Left colon (tissue), 2 donors: ENCODE measurements around the gene H6PD. TPM values are rescaled to one million over a fixed set of nuclear protein-coding genes. Genes with fewer than 3 reads are reported as not detected.

Experiments
- ATAC-seq: fragments of 200-7000 bp; cut with Tn5 transposase; one replicate; pipeline ENCODE4 v1.9.1; 2020; ENCODE audit warnings: mild to moderate bottlenecking, moderate library complexity
- DNase-seq, 2 donors: peaks; one replicate each; pipeline ENCODE4 v3.0.0-alpha.2; 2020
- intact Hi-C, 2 donors: fragments of 100-400 bp; cut with DNase I in 1 of 2; cut with micrococcal nuclease in 1 of 2; formaldehyde crosslinking; loops; one replicate each; pipeline versions ENCODE4 v1.11.2 to v1.14.0; 2022; cut with DNase I, micrococcal nuclease
- long read RNA-seq: library from polyadenylated mRNA; unstranded; transcript quantifications from one replicate; pipeline ENCODE4 v2.0.0, GENCODE V29; 2021
- total RNA-seq, 2 donors: library from RNA; stranded (reverse); fragmentation: NEBNext Ultra II Directional; extraction: Animal tissue kit (Norgen Biotek cat#: 25700); gene quantifications; one replicate each; pipeline ENCODE4 v1.2.1, GENCODE V29; 2021
- donor health status: DM: no; HTN: no; CAD: no.
- donor health status: DM: yes; HTN: yes; CAD: no.

H6PD gene, protein sequence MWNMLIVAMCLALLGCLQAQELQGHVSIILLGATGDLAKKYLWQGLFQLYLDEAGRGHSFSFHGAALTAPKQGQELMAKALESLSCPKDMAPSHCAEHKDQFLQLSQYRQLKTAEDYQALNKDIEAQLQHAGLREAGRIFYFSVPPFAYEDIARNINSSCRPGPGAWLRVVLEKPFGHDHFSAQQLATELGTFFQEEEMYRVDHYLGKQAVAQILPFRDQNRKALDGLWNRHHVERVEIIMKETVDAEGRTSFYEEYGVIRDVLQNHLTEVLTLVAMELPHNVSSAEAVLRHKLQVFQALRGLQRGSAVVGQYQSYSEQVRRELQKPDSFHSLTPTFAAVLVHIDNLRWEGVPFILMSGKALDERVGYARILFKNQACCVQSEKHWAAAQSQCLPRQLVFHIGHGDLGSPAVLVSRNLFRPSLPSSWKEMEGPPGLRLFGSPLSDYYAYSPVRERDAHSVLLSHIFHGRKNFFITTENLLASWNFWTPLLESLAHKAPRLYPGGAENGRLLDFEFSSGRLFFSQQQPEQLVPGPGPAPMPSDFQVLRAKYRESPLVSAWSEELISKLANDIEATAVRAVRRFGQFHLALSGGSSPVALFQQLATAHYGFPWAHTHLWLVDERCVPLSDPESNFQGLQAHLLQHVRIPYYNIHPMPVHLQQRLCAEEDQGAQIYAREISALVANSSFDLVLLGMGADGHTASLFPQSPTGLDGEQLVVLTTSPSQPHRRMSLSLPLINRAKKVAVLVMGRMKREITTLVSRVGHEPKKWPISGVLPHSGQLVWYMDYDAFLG
- total RNA-seq = 10 to 100 TPM; 33.4 to 34.9 TPM
- long read RNA-seq, full-length matches to known transcripts = 1 of 72 reads
- long read RNA-seq, partial matches to known transcripts = 3 of 72 reads
- long read RNA-seq, other reads (novel, unspliced or antisense) = 68 of 72 reads

DNA sequence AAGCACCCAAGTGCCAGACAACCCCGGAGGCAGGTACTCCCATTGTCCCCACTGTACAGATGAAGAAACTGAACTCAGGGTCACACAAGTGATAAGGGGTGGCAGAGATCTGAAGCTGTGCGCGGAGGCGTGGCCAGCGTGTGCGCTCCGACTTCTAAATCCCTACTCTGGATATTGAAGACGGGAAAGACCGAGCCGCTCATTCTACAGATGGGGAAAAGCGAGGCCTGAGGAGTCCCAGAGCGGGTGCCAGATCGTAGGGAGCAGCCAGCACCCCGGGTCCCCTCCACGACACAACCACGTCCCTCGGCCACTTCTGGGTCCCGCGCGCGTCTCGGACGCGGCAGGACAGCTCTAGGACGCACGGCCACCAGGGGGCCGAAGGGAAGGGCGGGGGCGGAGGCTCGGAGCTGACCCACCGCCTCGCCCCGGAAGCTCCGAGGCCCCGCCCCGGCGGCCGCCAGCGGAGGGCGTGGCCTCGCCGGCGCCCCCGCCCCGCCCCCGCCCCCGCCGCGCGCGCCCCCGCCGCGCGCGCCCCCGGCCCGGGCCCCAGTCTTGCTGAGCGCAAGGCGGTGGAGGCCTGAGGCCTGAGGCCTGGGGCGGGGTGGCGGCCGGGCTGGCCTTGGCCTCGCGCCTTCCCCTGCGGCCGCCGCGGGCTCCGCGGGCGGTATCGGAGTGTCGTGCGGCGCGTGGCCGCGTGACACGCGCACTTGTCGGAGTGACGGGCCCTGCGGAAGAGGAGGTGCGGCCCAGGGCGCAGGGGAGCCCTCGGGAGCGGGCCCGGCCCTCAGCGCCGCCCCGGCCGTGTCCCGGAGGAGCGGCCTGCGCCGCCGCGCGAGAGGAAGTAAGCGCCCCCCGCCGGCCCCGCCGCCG is at the start of gene H6PD:
Gene H6PD (plus strand): TSS at position 552 of the 873 bp plus-strand sequence. CDS start 10,161 bp downstream, outside the sequence.
- intact Hi-C loops = no loop called here
- peak; percentile 78 to 89 for DNase-seq
- peak; percentile 82 for ATAC-seq

DNA sequence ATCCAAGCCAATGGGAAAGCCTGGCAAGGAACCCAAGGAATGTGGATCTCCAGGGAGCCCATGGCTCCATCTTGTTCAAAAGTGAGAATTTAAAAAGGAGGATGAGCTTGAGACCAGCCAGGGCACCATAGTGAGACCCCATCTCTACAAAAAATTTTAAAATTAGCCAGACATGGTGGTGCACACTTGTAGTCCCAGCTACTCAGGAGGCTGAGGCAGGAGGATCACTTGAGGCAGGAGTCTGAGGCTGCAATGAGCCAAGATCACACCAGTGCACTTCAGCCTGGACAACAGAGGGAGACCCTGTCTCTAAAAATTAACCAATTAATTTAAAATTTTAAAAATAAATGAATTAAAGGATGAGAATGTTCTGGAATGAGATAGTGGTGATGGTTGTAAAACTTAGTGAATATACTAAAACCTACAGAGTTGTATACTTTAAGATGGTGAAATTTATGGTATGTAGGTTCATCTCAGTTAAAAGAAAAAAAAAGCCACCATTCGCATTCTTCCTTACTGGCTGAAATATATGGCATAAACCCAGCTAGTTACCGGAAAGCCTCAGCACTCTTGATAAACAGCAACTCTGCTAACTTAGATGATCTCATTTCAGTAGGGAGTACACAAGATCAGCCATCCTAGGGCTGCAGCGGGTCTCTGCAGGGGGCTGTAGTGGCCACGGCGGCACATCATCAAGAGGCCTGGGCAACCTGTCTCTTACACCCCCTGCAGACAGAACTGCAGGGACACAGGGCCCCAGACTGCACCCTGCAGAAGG is 48.3 kb upstream of the H6PD start:
- ATAC-seq = no peak
- intact Hi-C loops = no loop called here
- DNase-seq = no peak

DNA sequence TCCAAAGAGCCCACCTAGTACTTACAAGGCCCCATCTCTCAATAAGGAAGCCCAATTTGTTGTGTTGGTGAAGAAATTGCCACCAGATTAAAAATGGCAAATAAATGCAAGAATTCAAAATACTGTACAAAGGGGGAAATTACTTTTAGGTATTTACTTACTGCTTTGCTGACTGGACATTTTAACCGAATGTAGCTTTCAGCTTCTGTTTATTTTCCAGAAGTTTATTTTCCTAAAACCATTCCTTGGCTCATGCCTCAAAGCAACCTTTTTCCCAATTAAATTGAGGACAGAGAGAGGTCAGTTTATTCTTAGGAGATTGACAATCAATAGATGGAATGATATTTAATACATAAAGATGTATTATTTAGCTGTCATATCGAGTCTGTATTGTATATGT is 47.6 kb upstream of the H6PD start:
- ATAC-seq = no peak
- intact Hi-C loops = no loop called here

DNA sequence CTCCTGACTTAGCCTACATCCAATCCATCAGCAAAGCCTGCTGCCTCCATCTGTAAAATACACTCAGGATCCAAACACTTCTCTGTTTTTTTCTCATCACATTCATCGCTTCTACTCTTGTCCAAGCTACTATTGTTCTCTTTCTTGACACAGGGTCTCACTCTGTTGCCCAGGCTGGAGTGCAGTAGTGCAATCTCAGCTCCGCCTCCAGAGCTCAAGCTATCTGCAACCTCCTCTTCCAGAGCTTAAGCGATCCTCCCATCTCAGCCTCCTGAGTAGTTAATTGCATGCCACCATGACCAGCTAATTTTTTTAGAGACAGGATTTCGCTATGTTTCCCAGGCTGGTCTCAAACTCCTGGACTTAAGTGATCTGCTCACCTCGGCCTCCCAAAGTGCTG is 44.3 kb upstream of the H6PD start:
- ATAC-seq (no peak), DNase-seq (no peak)
- intact Hi-C loops = loop anchor here in 1 of 2 donors (5.0 kb wide), 1 partner anchor 78 kb away; no protein-coding TSS in a partner anchor

More for the DNA sequence above, 47.6 kb upstream of the H6PD start:
- no peak for DNase-seq

DNA sequence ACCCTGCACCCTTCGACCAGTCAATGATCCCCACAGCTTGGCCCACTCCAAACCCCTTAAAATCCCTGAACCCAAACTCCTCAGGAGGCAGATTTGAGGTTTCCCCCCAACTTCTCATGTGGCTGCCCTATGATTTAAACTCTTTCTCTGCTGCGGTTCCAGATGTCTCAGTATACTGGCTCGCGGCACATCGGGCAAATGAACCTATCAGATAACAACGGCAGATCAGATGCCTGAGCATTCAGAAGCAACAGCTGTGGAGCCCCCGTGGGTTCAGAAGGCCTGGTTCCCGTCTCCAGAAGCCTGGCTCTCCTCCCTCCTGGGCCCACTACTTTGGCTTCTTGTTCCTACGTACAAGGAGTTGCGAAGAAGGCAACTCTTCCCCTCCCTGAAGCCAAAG is 43.3 kb upstream of the H6PD start:
- intact Hi-C loops = loop anchor here in 1 of 2 donors (5.0 kb wide), 1 partner anchor 79 kb away; no protein-coding TSS in a partner anchor

DNA sequence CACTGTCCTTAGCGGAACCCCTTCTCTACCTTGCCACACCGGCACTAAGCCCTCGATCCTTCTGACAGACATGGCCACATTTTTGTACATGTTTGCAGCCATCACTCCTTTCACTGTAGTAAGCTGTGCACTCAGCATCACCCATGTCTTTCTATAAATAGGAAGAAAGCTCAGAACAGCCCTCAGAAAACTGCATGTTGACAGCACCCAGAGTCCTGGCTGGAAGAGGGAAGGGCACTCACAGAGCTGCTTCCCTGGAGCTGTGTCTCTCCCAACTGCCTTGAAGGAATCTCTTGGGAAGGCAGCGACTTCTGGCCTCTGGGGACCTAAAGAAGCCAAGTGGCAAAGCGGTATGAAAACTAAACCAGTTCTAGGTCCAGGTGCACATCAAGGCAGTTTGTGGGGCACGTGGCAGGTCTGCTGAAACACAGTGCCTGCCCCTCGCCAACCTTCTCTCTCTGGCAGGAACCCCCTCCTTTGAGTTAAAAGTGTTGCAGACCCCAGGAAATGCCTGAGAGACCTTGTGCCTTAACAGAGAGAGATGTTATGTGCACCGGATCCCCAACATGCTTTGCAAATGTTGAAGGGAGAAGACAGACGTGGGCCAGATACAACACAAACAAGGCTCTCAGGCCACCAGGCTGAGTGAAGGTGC is 41.9 kb upstream of the H6PD start:
- intact Hi-C loops = loop anchor here in 1 of 2 donors (5.0 kb wide), 1 partner anchor 80 kb away; no protein-coding TSS in a partner anchor
- ATAC-seq = no peak
- DNase-seq = no peak

More for the DNA sequence above, 43.3 kb upstream of the H6PD start:
- DNase-seq (no peak), ATAC-seq (no peak)

DNA sequence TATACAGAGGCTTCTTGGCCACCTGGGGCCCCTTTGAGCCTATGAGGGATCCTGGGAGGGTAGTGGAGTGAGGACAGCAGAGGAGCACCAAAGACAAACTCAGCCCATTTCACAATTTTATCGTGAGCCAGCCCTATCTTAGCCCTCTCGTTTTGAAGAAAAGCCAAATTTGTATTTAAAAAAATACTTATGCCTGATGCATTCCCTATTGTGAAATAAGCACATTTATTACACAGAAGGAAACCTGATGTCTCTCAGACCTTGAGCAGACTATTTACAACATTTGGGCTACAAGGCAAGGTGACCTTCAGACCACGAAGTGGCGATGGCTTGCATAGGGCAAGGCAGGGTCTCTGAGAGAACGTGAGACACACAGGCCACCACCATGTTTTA is 41.3 kb upstream of the H6PD start:
- ATAC-seq (no peak), DNase-seq (no peak)
- intact Hi-C loops = loop anchor here in 1 of 2 donors (5.0 kb wide), 1 partner anchor 81 kb away; no protein-coding TSS in a partner anchor

DNA sequence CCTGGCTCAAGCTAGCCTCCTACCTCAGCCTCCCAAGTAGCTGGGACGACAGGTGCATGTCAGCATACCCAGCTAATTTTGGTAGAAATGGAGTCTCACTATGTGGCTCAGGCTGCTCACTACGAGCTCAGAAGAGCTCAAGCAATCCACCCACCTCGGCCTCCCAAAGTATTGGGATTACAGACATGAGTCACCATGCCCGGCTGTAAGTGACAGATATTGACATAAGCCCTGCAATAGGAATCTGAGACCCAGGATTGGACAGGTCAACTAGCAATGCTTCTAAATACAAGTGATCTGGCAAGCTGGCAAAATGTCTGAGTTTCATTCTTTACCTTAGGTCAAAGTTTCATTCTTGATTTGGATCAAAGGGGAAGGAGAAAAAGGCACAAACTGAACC is 40.5 kb upstream of the H6PD start:
- intact Hi-C loops = loop anchor here in 1 of 2 donors (5.0 kb wide), 1 partner anchor 82 kb away; no protein-coding TSS in a partner anchor
- no peak for ATAC-seq

DNA sequence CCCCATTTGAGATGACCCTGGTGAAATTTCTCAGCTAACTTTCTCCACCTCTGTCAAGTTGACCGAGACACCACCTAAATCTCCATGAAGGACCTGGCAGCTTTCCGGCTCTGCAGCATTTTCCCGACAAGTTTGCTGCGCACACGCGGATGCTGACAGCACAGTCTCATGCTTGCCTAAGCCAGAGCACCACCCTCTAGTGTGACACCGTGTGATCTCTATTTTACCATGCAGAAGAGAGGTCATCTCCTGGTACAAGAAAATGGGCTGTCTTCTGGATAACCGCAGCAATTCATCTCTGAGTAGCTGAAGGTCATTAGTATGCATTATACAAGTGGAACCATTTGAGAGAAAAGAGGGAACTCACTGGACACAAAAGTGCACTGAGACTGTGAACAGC is 38.9 kb upstream of the H6PD start:
- no peak for ATAC-seq
- no peak for DNase-seq
- intact Hi-C loops = no loop called here

More for the DNA sequence above, 40.5 kb upstream of the H6PD start:
- DNase-seq = no peak

DNA sequence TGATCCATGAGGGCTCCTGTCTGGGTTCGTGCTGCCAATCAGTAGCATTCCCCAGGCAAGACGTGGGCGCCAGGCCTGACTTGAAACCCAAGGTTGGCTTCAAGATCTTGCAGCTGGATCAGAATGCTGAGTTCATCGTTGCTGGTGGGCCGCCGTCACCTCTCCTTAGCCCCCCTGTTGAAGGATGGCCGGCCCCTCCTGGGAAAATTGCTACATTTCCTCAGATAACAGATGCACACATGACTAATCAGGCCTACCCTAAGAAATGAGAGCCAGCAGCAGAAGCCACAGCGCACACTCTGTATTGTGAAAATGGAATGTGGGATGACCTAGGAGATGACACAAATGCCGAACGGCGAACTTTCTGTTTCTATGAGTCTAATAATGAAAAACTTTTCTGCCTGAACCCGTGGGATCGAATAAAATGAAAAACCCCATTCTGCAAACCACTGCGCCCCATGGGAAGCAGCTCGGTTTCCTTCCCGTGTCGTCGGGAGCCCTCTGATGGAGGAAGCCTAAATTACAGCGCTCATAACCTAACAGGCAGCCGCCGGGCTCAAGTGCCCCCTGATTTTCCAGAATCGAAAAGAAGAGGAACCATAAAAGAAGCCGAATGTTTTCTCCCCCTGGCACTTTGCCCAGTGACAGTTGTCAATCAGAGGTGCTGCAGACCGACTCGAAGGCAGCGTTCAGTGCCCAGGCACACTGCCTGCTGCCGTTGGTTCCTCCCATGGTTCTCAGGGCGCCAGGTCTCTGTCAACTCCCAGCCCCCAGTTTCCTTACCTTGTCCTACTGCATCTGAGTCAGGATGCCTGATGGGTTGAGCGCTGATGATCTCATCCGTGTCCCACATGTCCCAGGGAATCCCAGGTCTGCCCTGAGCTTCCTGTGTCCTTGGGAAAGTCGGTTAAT is 38.2 kb upstream of the H6PD start:
- peak; percentile 46 to 80 for DNase-seq
- intact Hi-C loops = no loop called here
- peak; percentile 80 for ATAC-seq

DNA sequence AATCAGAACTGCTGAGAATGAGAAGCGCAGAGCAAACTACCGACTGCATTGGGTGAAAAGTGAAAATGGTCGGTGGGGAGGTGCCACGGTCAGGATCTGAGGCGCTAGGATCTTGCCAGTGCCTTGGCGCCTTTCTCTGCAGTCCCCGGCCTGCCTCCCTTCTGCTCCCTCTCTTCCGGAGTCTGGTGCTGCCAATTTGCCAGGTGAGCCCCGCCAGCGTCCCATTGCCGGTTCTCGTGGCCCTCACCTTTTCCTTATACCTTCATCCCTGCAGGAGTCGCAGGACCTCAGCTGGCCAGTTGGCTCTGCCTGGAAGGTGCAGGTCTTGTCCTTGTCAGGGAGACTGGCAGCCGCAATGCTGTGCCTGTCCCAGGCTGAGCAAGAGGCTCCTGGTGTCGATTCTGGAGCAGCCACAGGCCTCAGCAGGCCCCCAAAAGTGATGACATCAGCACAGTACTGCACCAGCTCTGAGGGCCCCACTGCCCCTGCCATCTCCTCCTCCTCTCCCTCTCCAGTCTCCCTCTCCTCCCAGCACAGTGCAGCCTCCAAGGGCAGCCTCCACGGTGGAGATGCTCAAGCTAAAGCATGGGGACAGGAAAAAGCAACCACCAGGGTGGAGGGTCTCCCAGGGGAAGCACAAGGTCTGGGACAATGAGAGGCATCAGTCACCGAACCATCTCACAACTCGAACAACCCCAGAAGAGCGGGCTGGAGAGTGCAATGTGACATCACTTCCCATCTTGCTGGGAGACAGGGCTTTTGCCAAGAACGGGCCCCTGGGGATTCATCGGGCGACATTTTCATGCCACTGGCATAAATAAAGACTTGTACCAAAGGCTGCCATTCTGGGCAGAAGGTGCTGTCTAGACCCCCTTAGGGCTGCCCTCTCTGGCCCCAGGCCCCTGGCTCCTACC is 37.1 kb upstream of the H6PD start:
- DNase-seq = no peak
- intact Hi-C loops = no loop called here
- no peak for ATAC-seq

DNA sequence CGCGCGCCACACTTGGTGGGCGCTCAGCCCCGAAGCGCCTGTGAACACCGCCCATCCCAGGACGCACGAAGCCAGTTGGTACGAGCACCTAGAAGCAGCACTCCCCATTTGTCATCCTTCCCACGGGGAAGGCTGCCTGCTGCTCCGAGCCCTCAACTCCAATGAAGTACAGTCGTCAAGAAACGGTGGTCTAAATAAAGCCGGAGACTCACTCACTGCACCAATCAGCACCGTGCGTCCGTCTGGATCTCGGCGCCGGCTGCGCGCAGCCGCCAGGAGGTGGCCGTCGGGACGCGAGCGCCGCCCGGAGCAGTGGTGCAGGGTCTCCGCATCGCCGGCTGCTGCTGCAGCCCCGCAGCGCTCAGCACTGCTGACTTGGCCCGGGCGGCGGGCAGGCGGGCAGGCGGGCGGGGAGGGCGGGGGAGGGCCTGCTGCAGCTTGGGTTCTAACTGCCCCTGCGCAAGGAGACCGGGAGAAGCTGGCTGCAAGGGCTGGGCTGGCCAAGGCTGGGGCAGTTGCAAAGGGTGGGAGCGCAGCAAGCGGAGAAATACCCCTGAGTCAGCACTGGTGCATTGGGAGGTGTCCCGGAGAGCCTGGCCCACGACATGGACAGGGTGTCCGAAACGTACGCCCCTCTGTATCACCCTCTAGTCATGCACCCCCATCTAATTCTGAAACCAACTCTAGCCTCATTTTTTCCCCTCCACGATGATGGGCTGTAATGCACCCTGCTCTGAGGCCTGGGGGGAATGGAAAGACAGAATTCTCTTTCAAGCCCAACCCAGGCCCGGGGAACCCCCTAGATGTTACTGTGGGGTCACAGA is 35.8 kb upstream of the H6PD start:
- ATAC-seq (peak; percentile 28), DNase-seq (no peak)
- intact Hi-C loops = no loop called here

DNA sequence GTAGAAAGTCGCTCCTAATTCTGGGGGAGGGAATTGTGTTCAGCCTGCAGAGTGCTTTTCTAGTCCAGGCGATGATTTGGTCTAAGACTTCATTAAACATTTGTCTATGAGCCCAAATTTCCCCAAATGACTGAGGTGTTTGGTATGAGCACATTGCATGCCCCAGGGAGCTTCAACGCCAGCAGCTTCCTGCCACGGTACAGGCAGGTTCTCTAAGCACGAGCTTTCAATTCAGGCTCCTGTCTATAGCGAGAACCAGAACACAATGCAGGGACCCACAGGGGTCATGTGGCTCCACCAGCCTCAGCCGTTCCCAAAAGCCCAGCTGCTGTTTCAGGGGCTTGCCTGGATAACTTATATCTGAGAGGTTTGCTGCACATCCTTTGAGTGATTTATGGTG is 34.1 kb upstream of the H6PD start:
- no peak for DNase-seq
- intact Hi-C loops = no loop called here
- no peak for ATAC-seq

DNA sequence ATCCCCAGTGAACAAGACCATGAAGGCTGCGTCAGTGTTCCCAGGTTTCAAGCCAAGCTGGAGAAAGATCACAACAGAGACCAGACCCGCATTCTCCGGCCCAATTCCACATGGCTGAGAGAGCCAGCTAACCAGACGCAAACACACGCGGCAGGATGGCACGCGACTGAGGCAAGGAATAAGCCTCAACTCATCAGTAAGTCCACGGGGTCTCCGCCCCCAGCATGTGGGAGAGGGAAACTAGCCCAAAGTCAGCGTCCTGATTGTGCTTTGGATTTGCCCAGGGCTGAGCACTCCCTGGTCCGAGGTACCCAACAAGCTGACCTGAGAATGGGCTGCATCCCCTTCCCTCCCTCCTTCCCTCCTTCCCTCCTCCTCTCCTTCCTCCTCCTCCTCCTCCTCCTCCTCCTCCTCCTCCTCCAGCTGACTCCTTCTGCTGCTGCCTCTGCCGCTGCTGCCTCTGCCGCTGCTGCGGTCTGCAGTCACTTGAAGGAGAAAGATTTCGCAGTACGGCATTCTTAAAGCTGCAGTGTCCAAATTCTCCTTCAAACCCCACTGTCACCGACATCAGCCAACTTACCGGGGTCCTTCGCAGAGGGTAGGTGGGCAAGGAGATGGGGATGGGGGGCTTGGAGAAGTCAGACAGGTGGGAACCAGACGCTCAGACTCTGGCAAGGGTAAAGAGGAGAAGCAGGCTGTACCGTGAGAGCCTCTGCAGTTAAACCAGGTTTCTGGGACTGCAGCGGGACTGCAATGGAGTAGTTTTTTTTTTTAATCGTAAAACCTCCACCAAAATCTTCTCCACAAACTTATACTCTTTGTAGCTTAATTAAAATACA is 33.0 kb upstream of the H6PD start:
- intact Hi-C loops = no loop called here
- ATAC-seq (no peak), DNase-seq (no peak)
